NCI-H146 treated with DMSO at 0.1 percent for 48 hours (cell line): ENCODE measurements around the gene GPATCH3.
"Not testable (repeated sequence)": the region's sequence is repeated elsewhere in the genome, so short reads cannot be mapped to it uniquely, and the experiment has no call there.

Experiments used
- DNase-seq: peaks from one replicate; lab custom pipeline; 2025; ENCODE audit not compliant: unreplicated experiment; lab: John Stamatoyannopoulos, UW

GPATCH3 gene

GRCh38 chr1:26874896-26875295 lies 25.4 kb downstream of the GPATCH3 start:
- no peak for DNase-seq

GRCh38 chr1:26873097-26873496 lies 27.2 kb downstream of the GPATCH3 start:
- DNase-seq = not testable (repeated sequence)

DNA sequence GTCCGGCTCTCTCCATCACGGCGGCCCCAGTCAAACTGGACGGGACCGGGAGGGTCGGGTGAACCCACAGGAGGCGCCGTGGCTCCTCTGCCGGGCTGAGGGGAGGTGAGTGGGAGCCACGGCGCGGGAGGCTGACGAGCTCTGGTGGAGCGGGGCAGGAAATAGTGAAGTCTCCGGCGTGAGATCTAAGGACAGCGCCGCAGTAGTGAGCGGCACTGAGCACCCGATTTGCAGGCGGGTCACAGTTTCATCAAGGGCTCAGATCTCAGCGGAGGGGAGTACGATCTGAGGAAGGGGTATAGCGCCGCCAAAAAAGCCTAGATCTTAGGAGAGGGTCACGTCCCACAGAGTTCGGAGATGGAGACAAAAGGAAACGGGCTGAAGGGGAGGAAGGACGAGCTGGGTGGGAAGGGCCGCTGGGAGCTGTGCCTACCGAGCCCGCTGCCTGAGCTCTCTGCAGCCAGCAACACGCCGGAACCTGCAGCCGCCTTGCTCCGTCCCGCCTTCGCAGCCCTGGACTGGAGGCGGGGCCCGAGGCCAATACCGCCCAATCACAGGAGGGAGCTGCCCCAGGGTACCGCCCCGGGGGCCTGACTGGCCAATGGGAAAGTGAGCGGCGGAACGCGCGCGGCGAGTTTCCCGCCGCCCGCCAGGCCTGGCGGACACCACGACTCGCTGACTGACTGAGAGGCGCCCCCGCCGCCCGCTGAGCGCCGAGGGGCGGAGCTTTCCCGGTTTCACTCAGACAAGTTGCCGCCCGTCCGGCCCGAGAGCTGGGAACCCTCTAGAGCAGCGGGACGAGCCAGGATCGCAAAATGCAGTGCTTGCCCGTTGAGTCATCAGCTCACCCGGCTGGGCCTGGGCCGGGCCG lies 35.4 kb downstream of the GPATCH3 start:
- peak; percentile 86 for DNase-seq

- no peak for DNase-seq
Observed at GRCh38 chr1:26863685-26864077, 36.6 kb downstream of the GPATCH3 start.

- peak; percentile 87 for DNase-seq
Observed at GRCh38 chr1:26862781-26863684, 37.2 kb downstream of the GPATCH3 start, which contains the start of gene SFN. TSS of gene SFN (plus strand) at chr1:26863149. CDS start at chr1:26863213, 64 bp downstream.

- no peak for DNase-seq
Observed at GRCh38 chr1:26861889-26862378, 38.3 kb downstream of the GPATCH3 start.

DNA sequence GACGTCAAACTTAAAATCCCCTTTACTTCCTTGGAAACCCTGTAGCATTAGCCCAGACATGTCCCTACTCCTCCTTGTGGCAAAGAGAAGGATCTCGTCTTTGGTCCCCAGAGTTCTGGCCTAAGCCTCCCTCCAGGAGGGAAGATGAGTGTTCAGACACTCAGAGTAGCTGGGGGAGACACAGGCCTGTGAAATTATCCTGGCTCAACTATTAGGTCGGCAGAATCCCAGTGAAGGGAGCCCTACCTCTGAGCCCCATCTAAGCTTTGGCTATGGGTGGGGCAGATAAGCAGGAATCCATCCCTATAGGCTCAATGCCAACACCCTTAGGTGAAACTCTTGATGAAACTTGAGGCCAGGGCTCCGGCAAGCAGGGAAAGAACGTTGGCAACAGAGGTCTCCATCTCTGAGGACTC lies 39.0 kb downstream of the GPATCH3 start:
- DNase-seq = no peak

GRCh38 chr1:26858891-26859640 lies 41.2 kb downstream of the GPATCH3 start:
- no peak for DNase-seq

- DNase-seq = no peak
Observed at GRCh38 chr1:26858160-26858559, 42.1 kb downstream of the GPATCH3 start.

DNA sequence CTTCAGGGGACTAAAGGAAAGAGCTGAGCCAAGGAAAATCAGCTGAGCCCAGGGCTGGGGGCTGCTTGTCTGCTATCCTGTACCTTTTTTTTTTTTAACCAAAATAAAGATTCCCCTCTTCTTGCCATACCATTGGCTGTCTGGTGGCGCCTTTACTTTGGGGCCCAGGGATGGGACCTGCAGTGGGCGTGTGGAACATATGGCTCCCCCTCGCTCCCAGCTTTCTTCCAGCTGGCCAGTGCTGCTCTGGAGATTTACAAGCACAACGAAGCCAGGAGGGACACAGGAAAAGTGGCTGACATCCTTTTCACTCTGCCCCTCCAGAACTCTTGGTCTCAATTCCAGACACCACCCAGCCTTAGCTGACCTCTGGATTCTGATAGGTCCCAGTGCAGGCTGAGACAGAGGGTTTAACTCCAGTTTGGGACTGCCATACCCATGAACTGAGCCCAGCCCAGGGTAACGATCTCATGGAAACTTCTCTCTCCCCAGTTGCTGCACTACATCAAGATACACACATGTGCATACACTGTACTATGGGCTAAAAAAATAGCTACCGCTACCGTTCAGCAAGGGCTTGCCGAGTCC lies 42.7 kb downstream of the GPATCH3 start:
- no peak for DNase-seq

DNA sequence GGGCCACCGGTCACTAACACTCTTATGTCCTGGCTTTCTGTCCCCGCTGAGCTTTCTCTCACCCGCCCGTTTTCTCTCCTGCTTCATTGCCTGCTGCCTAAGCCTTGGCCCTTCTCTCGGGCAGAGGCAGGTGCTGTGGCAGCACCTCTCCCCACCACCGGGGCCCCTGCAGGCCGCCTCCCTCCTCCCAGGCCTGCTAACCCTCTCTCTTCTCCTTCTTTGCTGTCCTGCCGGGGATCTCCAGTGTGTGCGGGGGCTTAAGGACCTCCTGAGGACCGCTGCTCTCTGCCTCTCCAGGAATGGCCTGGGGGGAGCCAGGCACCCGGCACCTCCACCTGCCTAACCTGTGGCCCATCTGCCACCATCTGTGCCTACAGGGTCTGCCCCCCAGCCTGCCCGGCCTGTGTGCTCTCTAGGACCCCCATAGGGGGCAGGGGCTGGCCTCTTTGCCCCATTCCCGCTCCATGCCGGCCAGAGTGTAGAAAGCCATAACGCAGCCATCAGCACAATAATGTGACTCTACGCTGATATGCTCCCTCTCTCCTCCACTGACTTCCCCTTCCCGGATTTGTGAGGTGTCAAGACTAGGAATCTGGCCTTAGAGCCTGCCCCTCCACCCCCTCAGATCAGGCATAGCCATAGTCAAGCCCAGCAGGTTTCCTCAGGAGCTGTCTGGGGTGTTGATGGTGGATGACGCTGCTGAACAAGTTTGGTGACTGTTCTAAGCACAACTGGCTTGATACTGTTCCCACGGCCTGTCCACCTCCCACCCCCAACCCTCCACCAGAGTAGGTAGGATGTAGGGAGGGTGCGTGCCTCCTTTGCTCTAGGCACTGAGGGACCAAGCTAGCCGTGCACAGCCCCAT lies 43.4 kb downstream of the GPATCH3 start:
- DNase-seq = no peak

GRCh38 chr1:26856181-26856580 lies 44.1 kb downstream of the GPATCH3 start:
- DNase-seq = no peak

DNA sequence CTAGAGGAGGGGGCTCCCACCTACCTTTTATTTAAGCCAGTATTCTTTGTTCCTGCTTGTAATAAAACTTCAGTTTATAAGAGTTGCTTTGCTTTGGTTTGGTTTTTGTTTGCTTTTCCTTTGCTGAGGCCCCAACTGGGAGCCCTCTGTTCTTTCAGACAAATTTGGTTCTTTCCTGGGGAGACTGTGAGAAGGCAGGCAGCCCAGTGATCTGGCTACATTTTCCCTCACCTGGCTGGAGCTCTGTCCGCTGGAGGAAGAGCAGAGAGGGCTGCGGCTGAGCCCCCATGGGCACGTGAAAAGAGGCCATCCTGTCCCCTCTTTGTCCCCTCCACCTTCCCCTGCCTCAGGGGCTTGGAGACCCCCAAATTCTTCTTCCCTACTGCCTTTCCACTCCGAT lies 44.6 kb downstream of the GPATCH3 start:
- no peak for DNase-seq

DNA sequence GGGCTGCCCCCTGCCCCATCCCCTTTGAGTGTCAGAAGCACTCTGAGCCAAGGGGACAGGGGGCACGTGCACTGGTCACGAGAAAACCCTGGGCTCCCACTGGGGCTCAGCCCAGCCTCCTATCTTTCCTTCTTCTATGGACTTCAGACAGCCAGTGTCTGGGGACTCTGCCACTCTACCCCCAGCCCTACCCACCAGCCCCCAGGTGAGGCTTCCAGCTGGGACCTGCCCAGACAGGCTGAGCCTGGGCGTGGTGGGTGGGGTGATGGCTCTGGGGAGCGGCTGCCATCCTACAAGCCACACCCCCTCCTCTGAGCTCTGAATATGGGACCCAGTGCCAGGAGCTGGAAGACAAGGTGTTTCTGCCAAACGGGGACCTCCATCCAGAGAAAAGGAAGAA lies 45.4 kb downstream of the GPATCH3 start:
- no peak for DNase-seq

DNA sequence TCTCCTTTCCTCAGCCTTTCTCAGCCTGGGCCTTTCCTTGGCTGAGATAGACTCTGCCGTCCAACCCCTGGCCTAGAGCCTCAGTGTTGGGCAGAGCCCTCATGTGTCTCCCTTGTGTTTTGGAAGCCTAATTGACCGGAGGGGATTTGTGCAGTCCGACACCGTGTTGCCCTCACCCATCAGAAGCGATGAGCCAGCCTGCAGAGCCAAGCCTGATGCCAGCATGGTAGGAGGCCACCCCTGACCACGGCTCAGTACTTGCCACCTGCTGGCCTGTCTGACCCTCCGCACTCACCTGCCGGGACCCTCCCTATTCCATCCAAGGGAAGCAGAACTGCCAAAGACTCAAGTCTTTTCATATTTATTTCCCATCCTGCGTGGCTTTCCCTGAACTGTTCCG lies 46.7 kb downstream of the GPATCH3 start:
- no peak for DNase-seq

DNA sequence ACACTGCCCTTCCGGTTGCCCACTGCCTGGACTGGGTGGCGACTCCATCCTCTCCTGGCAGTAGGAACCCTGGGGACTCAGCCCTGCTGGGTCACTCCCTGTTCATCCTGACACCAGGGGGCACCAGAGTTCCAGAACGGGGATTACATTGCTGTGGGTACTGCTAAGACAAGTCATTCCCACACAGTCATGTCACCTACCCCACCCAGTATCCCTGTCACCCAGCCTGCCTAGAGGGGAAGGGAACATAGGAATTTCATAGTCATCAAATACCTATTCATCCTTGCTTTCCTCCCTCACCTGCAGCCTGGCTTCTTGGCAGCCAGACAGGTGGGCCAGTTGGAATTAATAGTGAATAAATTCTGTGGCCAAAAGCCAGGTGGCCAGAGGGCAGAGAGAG lies 47.1 kb downstream of the GPATCH3 start:
- no peak for DNase-seq

DNA sequence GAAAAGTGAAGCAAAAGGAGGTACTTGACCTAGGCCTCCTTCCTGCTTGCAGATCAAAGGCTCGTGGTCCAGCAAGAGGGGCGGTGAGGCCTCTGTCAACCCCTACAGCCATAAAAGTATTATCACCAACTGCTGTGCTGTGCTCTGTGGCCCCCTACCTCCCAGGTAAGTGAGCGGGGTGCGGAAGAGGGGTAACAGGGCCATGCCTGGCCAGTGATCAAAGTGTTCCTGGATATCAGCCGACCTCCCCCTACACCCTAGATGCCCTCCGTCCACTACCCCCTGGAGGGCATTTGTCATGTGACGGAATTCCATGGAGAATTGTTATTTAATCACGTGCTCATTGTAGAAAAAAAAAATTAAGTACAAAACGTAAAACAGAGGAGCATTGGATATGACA lies 47.6 kb downstream of the GPATCH3 start:
- no peak for DNase-seq

DNA sequence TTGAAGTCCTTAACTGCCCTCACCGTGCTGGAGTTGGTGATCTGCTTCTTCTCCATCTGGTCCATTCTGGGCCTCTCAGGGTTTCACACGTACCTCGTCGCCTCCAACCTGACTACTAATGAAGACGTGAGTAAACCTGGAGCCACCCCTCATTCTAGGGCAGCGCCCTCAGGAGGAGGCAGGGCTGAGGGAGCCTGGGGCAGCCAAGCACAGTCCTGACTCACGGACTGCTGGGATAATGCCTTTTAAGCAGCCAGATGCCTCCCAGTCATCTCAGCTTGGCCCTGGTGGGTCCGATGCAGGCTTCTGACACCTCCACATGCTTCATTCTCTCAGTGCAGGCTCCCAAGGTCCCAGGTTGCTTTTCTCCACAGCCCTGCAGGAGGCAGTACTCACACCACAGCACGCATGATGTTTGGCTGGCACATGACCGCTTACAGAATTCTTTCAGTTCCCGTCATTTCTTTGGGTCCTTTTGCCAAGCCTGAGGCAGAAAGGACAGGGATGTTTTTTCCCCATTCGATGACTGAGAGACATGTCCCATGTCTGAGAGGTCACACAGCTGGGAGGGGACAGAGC lies 49.1 kb downstream of the GPATCH3 start:
- DNase-seq = no peak
